ENCODE measurements around the gene MAP2K5.

- TF ChIP-seq CTCF (IDR thresholded peaks at IDR 0.05) (no peak), POLR2A (IDR thresholded peaks at IDR 0.05) (no peak)
Observed at GRCh38 chr15:67818464-67818863, 276.0 kb downstream of the MAP2K5 start.

Measured in tibial nerve (tissue), 3 donors.